GM12892 (cell line): ENCODE measurements around the gene PRSS23.

Experiments
- POLR2A ChIP-seq: IDR thresholded peaks from 2 replicates; pipeline ENCODE4 v1.6.1; 2011; ENCODE audit warnings: low read depth, low read length, control low read depth
- POLR2AphosphoS5 ChIP-seq: IDR thresholded peaks from 2 replicates; pipeline ENCODE4 v1.6.1; 2011; ENCODE audit warnings: low read depth, low read length, control low read depth
- TAF1 ChIP-seq: IDR thresholded peaks from 2 replicates; pipeline ENCODE4 v1.6.1; 2011; ENCODE audit warnings: low read depth, mild to moderate bottlenecking, control low read depth, low read length, borderline replicate concordance

DNA sequence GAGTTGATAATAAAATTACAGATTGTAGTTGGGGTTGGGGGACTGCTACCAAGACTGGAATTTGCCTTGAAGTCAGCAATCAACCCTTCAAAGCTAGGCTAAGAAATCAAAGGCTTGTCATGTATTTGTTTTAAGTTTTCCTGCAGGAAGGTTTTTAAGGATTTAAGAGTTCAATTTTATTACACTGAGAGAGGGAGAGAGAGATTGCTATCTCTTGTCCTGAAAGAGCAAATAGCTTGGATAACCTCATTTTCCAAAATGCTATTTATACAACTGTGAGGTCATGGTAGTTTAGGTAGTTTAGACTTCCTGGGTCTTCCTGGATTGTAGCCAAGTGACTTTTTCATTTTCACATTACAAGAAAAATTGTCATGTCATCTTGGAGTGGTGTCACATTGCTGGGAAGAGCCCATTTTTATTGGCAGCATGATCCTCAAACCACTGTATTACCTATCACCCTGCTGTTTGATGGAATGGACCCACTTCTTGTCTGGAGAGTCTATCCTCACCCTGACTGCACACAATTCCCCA is 10.1 kb upstream of the PRSS23 start:
- TF ChIP-seq TAF1: no peak
- no peak for TF ChIP-seq POLR2A
- TF ChIP-seq POLR2AphosphoS5: no peak
